ENCODE data around the gene CTCF. TPM values are rescaled to one million over a fixed set of nuclear protein-coding genes. Genes with fewer than 3 reads are reported as not detected.

Gene CTCF
- total RNA-seq, 1 donor from 2014 or later, result 54.6 TPM

GRCh38 chr16:67594256-67594915 is 32.1 kb downstream of the CTCF start:
- no peak for DNase-seq (ENCODE audit: low spot score)

- DNase-seq (ENCODE audit: low spot score), result no peak
These were observed 32.6 kb downstream of the CTCF start for GRCh38 chr16:67594956-67595355.

GRCh38 chr16:67598527-67598926 is 36.2 kb downstream of the CTCF start:
- no peak for DNase-seq (ENCODE audit: low spot score)

GRCh38 chr16:67605641-67606040 is 43.3 kb downstream of the CTCF start:
- no peak for DNase-seq (ENCODE audit: low spot score)

- no peak for DNase-seq (ENCODE audit: low spot score)
These were observed 44.3 kb downstream of the CTCF start for GRCh38 chr16:67606632-67607031.

- DNase-seq (ENCODE audit: low spot score), result no peak
These were observed 46.0 kb downstream of the CTCF start for GRCh38 chr16:67608364-67608763.

GRCh38 chr16:67613808-67614207 is 51.5 kb downstream of the CTCF start:
- DNase-seq (ENCODE audit: low spot score), result no peak

GRCh38 chr16:67628216-67628615 is 65.9 kb downstream of the CTCF start:
- no peak for DNase-seq (ENCODE audit: low spot score)

GRCh38 chr16:67632415-67633172 is 70.3 kb downstream of the CTCF start:
- DNase-seq (ENCODE audit: low spot score), result no peak

- DNase-seq (ENCODE audit: low spot score), result no peak
These were observed 74.4 kb downstream of the CTCF start for GRCh38 chr16:67636713-67637112.

GRCh38 chr16:67637625-67638024 is 75.3 kb downstream of the CTCF start:
- no peak for DNase-seq (ENCODE audit: low spot score)

GRCh38 chr16:67641779-67642708 is 79.7 kb downstream of the CTCF start:
- DNase-seq (ENCODE audit: low spot score), result no peak

GRCh38 chr16:67644038-67644437 is 81.7 kb downstream of the CTCF start:
- DNase-seq (ENCODE audit: low spot score), result no peak

- DNase-seq (ENCODE audit: low spot score), result no peak
These were observed 83.2 kb downstream of the CTCF start for GRCh38 chr16:67645397-67646121.

GRCh38 chr16:67647111-67647651 is 84.9 kb downstream of the CTCF start:
- DNase-seq (ENCODE audit: low spot score), result no peak

- DNase-seq (ENCODE audit: low spot score), result no peak
These were observed 85.4 kb downstream of the CTCF start for GRCh38 chr16:67647681-67648080.

- DNase-seq (ENCODE audit: low spot score), result no peak
These were observed 85.9 kb downstream of the CTCF start for GRCh38 chr16:67648088-67648763.

GRCh38 chr16:67648764-67649407 is 86.6 kb downstream of the CTCF start:
- no peak for DNase-seq (ENCODE audit: low spot score)

- DNase-seq (ENCODE audit: low spot score), result no peak
These were observed 87.2 kb downstream of the CTCF start for GRCh38 chr16:67649494-67649931.

- no peak for DNase-seq (ENCODE audit: low spot score)
These were observed 87.7 kb downstream of the CTCF start for GRCh38 chr16:67650023-67650422.

Data from ureter (tissue), 1 donor.